Stimulated activated CD4-positive, alpha-beta T cell treated with anti-CD3 and anti-CD28 coated beads, TNF-alpha, amount 100 ng/mL, for 48 hours (primary cell): Measurements from ENCODE around the gene SLC5A10.
"Not testable (repeated sequence)": the region's sequence is repeated elsewhere in the genome, so short reads cannot be mapped to it uniquely, and the experiment has no call there.

ENCODE experiments used
- DNase-seq, 3 donors: peaks; one replicate each; pipeline ENCODE4 v3.0.0-alpha.2; 2020; ENCODE audit warnings: low read depth in 3 of 3

Gene SLC5A10

GRCh38 chr17:19040350-19040749 is 88.4 kb downstream of the SLC5A10 start:
- not testable (repeated sequence) for DNase-seq

- not testable (repeated sequence) for DNase-seq
These were observed 89.9 kb downstream of the SLC5A10 start for GRCh38 chr17:19041871-19042270.

- DNase-seq = not testable (repeated sequence)
These were observed 90.4 kb downstream of the SLC5A10 start for GRCh38 chr17:19042369-19042768.

GRCh38 chr17:19043032-19043431 is 91.1 kb downstream of the SLC5A10 start:
- DNase-seq = not testable (repeated sequence)

- DNase-seq = not testable (repeated sequence)
These were observed 92.7 kb downstream of the SLC5A10 start for GRCh38 chr17:19044643-19045042.

GRCh38 chr17:19046782-19047375 is 94.9 kb downstream of the SLC5A10 start, which contains the start of gene GRAP:
Gene GRAP, minus strand, starts transcription at chr17:19046957. Its CDS starts 31 bp downstream, at chr17:19046926.
- DNase-seq = not testable (repeated sequence)

GRCh38 chr17:19047510-19047909 is 95.5 kb downstream of the SLC5A10 start:
- not testable (repeated sequence) for DNase-seq

- DNase-seq = not testable (repeated sequence)
These were observed 96.9 kb downstream of the SLC5A10 start for GRCh38 chr17:19048826-19049225.

- not testable (repeated sequence) for DNase-seq
These were observed 103.5 kb downstream of the SLC5A10 start for GRCh38 chr17:19055447-19055846.

- DNase-seq = peak in 1 of 3 donors; percentile 79
These were observed 110.2 kb downstream of the SLC5A10 start for GRCh38 chr17:19062009-19062717.

- DNase-seq = not testable (repeated sequence)
These were observed 110.9 kb downstream of the SLC5A10 start for GRCh38 chr17:19062718-19063325.

- DNase-seq = peak; percentile 64 to 97 (median 84)
These were observed 111.5 kb downstream of the SLC5A10 start for GRCh38 chr17:19063326-19063956.

GRCh38 chr17:19064378-19064777 is 112.4 kb downstream of the SLC5A10 start:
- DNase-seq = not testable (repeated sequence)

- not testable (repeated sequence) for DNase-seq
These were observed 118.6 kb downstream of the SLC5A10 start for GRCh38 chr17:19070318-19071168.
